Thoracic aorta (tissue), 2 donors: ENCODE data around the gene RPTOR. TPM values are rescaled to one million over a fixed set of nuclear protein-coding genes. Genes with fewer than 3 reads are reported as not detected.

Experiments
- ATAC-seq: fragments of 150-250 bp; one replicate; pipeline ENCODE4 v1.8.0; 2017; ENCODE audit warnings: low read depth; ENCODE audit not compliant: insufficient number of reproducible peaks, low FRiP score
- DNase-seq: peaks from one replicate; pipeline ENCODE4 v3.0.0-alpha.2; 2020; ENCODE audit warnings: low spot score
- H3K27ac ChIP-seq, 2 donors: fragments of 200-600 bp; sonication (generic); 1 replicate in 1 of 2; 2 replicates in 1 of 2; pipeline ENCODE4 v1.5.1; 2016; ENCODE audit warnings: mild to moderate bottlenecking in 2 of 2, moderate library complexity in 2 of 2
- H3K27me3 ChIP-seq: fragments of 200-600 bp; sonication (generic); replicated peaks from 2 replicates; pipeline ENCODE4 v1.6.0; 2016; ENCODE audit warnings: mild to moderate bottlenecking; ENCODE audit not compliant: insufficient read depth
- H3K36me3 ChIP-seq: fragments of 200-600 bp; sonication (generic); one replicate; pipeline ENCODE4 v1.5.1; 2016
- H3K4me1 ChIP-seq, 2 donors: fragments of 200-600 bp; sonication (generic); 1 replicate in 1 of 2; 2 replicates in 1 of 2; pipeline versions ENCODE4 v1.5.1 to v1.6.0; 2016; ENCODE audit warnings: low read depth in 2 of 2, mild to moderate bottlenecking in 1 of 2; ENCODE audit not compliant: control insufficient read depth in 1 of 2
- H3K4me3 ChIP-seq: fragments of 200-600 bp; sonication (generic); 2 replicates; pipeline ENCODE4 v1.5.1; 2016; ENCODE audit warnings: mild to moderate bottlenecking
- H3K9me3 ChIP-seq: fragments of 200-600 bp; sonication (generic); 2 replicates; pipeline ENCODE4 v1.5.1; 2016
- total RNA-seq, 2 donors: library from RNA; depleted of rRNA; stranded (reverse); fragments of >200 nt; gene quantifications; one replicate each; pipeline versions ENCODE4 v1.1.0 to v1.2.3, GENCODE V29; 2016
- TF ChIP-seq, protein P1 (sequence below): fragments of 200-600 bp; sonication (generic); IDR thresholded peaks from one replicate; pipeline ENCODE4 v1.5.1; 2019; ENCODE audit warnings: antibody characterized with exemption

Gene RPTOR
- total RNA-seq, 2 donors from 2014 or later: 42.0 to 47.4 TPM

DNA sequence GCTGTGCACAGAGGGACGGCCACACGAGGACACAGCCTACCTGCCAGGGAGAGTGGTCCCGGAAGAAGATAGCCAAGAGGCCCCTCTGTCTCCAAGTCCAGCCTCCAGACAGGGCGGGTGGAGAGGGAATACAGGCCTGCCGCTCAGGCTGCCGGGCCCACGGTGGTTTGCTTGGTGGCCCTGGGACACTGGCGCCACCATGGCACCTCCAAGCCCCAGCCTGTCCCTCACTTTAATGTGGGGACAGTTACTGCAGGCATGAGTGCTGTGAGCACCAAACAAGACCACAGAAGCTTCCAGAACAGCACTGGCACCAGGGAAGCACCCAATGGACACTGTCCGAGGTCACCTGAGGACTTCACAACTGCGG is 425.0 kb downstream of the RPTOR start:
- Histone ChIP-seq H3K9me3 (no peaks in the 10 kb centered on the region), H3K4me1 (peaks cover 0 to 31% of the 10 kb centered on the region in 2 donors), H3K4me3 (no peak overlapping the region), H3K27ac (no peak overlapping the region), H3K27me3 (no peaks in the 10 kb centered on the region), H3K36me3 (peaks cover 9% of the 10 kb centered on the region)
- ATAC-seq (no peak), DNase-seq (no peak)
- TF ChIP-seq, protein P1, sequence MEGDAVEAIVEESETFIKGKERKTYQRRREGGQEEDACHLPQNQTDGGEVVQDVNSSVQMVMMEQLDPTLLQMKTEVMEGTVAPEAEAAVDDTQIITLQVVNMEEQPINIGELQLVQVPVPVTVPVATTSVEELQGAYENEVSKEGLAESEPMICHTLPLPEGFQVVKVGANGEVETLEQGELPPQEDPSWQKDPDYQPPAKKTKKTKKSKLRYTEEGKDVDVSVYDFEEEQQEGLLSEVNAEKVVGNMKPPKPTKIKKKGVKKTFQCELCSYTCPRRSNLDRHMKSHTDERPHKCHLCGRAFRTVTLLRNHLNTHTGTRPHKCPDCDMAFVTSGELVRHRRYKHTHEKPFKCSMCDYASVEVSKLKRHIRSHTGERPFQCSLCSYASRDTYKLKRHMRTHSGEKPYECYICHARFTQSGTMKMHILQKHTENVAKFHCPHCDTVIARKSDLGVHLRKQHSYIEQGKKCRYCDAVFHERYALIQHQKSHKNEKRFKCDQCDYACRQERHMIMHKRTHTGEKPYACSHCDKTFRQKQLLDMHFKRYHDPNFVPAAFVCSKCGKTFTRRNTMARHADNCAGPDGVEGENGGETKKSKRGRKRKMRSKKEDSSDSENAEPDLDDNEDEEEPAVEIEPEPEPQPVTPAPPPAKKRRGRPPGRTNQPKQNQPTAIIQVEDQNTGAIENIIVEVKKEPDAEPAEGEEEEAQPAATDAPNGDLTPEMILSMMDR: no peak

GRCh38 chr17:80970044-80970761 is 425.6 kb downstream of the RPTOR start:
- no peak for DNase-seq

GRCh38 chr17:80970762-80971703 is 426.4 kb downstream of the RPTOR start:
- Histone ChIP-seq H3K4me1 (peaks cover 0 to 31% of the 10 kb centered on the region in 2 donors), H3K9me3 (no peaks in the 10 kb centered on the region), H3K4me3 (no peak overlapping the region), H3K27me3 (no peaks in the 10 kb centered on the region), H3K27ac (no peak overlapping the region), H3K36me3 (no peaks in the 10 kb centered on the region)
- ATAC-seq: no peak
- DNase-seq: no peak
- TF ChIP-seq, protein P1: no peak

More at GRCh38 chr17:80970044-80970761, 425.6 kb downstream of the RPTOR start:
- Histone ChIP-seq H3K9me3 (no peaks in the 10 kb centered on the region), H3K36me3 (peaks cover 3% of the 10 kb centered on the region), H3K27ac (no peak overlapping the region), H3K27me3 (no peaks in the 10 kb centered on the region), H3K4me3 (no peak overlapping the region), H3K4me1 (peaks cover 0 to 31% of the 10 kb centered on the region in 2 donors)
- TF ChIP-seq, protein P1: peak; percentile 60
- no peak for ATAC-seq

GRCh38 chr17:80971704-80972304 is 427.2 kb downstream of the RPTOR start:
- Histone ChIP-seq H3K4me1 (peaks cover 0 to 31% of the 10 kb centered on the region in 2 donors), H3K36me3 (no peaks in the 10 kb centered on the region), H3K27ac (no peak overlapping the region), H3K9me3 (no peaks in the 10 kb centered on the region), H3K4me3 (no peak overlapping the region), H3K27me3 (no peaks in the 10 kb centered on the region)
- TF ChIP-seq, protein P1: no peak
- no peak for ATAC-seq
- DNase-seq: no peak

GRCh38 chr17:80976701-80977100 is 432.1 kb downstream of the RPTOR start:
- no peaks in the 10 kb centered on the region for H3K27me3 ChIP-seq
- ATAC-seq: no peak
- TF ChIP-seq, protein P1: no peak

More at GRCh38 chr17:80976701-80977100, 432.1 kb downstream of the RPTOR start:
- Histone ChIP-seq H3K36me3 (no peaks in the 10 kb centered on the region), H3K4me1 (peaks cover 6 to 10% of the 10 kb centered on the region in 2 donors), H3K27ac (no peak overlapping the region), H3K9me3 (no peaks in the 10 kb centered on the region), H3K4me3 (no peak overlapping the region)
- DNase-seq: no peak
